K562 (cell line): Measurements from ENCODE around the gene KCNJ4. TPM values are rescaled to one million over a fixed set of nuclear protein-coding genes. Genes with fewer than 3 reads are reported as not detected.
A peak's percentile ranks its signal among the peaks of the same experiment; 100 is the strongest.

Source experiments
- BCOR ChIP-seq: fragments of 450-650 bp; IDR thresholded peaks from 2 replicates; pipeline ENCODE4 v1.6.1; 2016
- BMI1 ChIP-seq: fragments of 150-350 bp; IDR thresholded peaks from 2 replicates; pipeline ENCODE4 v1.6.1; 2014; ENCODE audit warnings: low read length
- CBX8 ChIP-seq: fragments of 200-600 bp; sonication (generic); IDR thresholded peaks from 2 replicates; pipeline ENCODE4 v1.6.1; 2012; ENCODE audit warnings: borderline replicate concordance, mixed run types, low read depth, mild to moderate bottlenecking, moderate library complexity, mixed read lengths, low read length, control low read depth, inconsistent platforms; ENCODE audit not compliant: poor library complexity, severe bottlenecking; ENCODE audit errors: extremely low read depth
- CTBP1 ChIP-seq: fragments of 450-650 bp; IDR thresholded peaks from 2 replicates; pipeline ENCODE4 v1.6.1; 2016; ENCODE audit warnings: borderline replicate concordance
- ETS2 ChIP-seq: IDR thresholded peaks from 2 replicates; pipeline ENCODE4 v1.6.1; 2016; ENCODE audit warnings: borderline replicate concordance, missing genetic modification characterization, mild to moderate bottlenecking, moderate library complexity, missing compliant biosample characterization; ENCODE audit not compliant: poor library complexity, severe bottlenecking
- HEY1 ChIP-seq: fragments of 250-450 bp; sonication (Bioruptor Pico); IDR thresholded peaks from 2 replicates; pipeline ENCODE4 v1.5.0; 2020; ENCODE audit warnings: mild to moderate bottlenecking, moderate library complexity, borderline replicate concordance
- L3MBTL2 ChIP-seq: fragments of 450-650 bp; IDR thresholded peaks from 2 replicates; pipeline ENCODE4 v1.6.1; 2016; ENCODE audit warnings: mild to moderate bottlenecking, moderate library complexity
- NCOR1 ChIP-seq: fragments of 450-650 bp; IDR thresholded peaks from 2 replicates; pipeline ENCODE4 v1.6.1; 2016; ENCODE audit warnings: mild to moderate bottlenecking, moderate library complexity
- SMARCA4 ChIP-seq: fragments of 450-650 bp; IDR thresholded peaks from 2 replicates; pipeline ENCODE4 v1.6.1; 2016
- ZNF232 ChIP-seq: sonication (generic); formaldehyde crosslinking; IDR thresholded peaks from 2 replicates; pipeline ENCODE4 v1.8.0; 2022; ENCODE audit warnings: mild to moderate bottlenecking, missing genetic modification reagents
- ZNF354B ChIP-seq: fragments of 250-450 bp; sonication (Bioruptor Pico); IDR thresholded peaks from 2 replicates; pipeline ENCODE4 v1.4.0; 2020
- ZNF436 ChIP-seq: fragments of 250-450, 450-650 bp; sonication (Bioruptor Pico); formaldehyde crosslinking; IDR thresholded peaks from 2 replicates; pipeline ENCODE4 v1.7.0; 2020; ENCODE audit warnings: mild to moderate bottlenecking
- ZZZ3 ChIP-seq: fragments of 450-650 bp; IDR thresholded peaks from 2 replicates; pipeline ENCODE4 v1.6.1; 2016; ENCODE audit warnings: antibody characterized with exemption, mild to moderate bottlenecking, moderate library complexity
- polyA plus RNA-seq, 8 experiments: library from polyadenylated mRNA; depleted of rRNA in 4 of 8; stranded (reverse) in 5 of 8; unstranded in 3 of 8; fragments of >200 nt; fragmentation: Nextera tagmentation in 2 of 8; fragmentation: Illumina TruSeq in 1 of 8; extraction: Ambion mirVana in 2 of 8; extraction: Trizol in 1 of 8; gene quantifications; 2 replicates each; pipeline versions ENCODE4 v1.2.1 to v1.2.3, GENCODE V29; 2011 to 2014; ENCODE audit warnings: inconsistent platforms in 1 of 8, missing spikeins in 1 of 8
- total RNA-seq, 7 experiments: library from RNA; depleted of rRNA in 6 of 7; stranded (reverse); fragments of >200 nt in 6 of 7; fragmentation: Illumina TruSeq in 2 of 7; extraction: Trizol in 2 of 7; gene quantifications; 2 replicates each; pipeline versions ENCODE4 v1.2.1 to v1.2.3, GENCODE V29; 2011 to 2021; ENCODE audit warnings: low replicate concordance in 1 of 7
- TF ChIP-seq, protein P1 (sequence below): sonication (generic); formaldehyde crosslinking; IDR thresholded peaks from 2 replicates; pipeline ENCODE4 v1.8.1; 2023; ENCODE audit warnings: mild to moderate bottlenecking, missing genetic modification reagents
- TF ChIP-seq, protein P2 (sequence below): sonication (generic); formaldehyde crosslinking; IDR thresholded peaks from 2 replicates; pipeline ENCODE4 v1.8.1; 2022; ENCODE audit warnings: missing genetic modification reagents
- TF ChIP-seq, protein P3 (sequence below): fragments of 450-650 bp; IDR thresholded peaks from 2 replicates; pipeline ENCODE4 v1.6.1; 2016; ENCODE audit warnings: missing biosample characterization, missing genetic modification characterization
- TF ChIP-seq, protein P4 (sequence below), 3 experiments: IDR thresholded peaks in 2 of 3; conservative IDR thresholded peaks in 1 of 3; 2 replicates each; pipeline ENCODE4 v1.5.1; 2011 to 2012; ENCODE audit warnings: low read length in 3 of 3, mild to moderate bottlenecking in 3 of 3, control low read depth in 2 of 3, improper control_type of control experiment in 1 of 3, inconsistent platforms in 1 of 3, low read depth in 1 of 3, mixed read lengths in 1 of 3, moderate library complexity in 1 of 3; ENCODE audit not compliant: insufficient read depth in 2 of 3
- TF ChIP-seq, protein P5 (sequence below): fragments of 200-800 bp; sonication (Bioruptor generic); IDR thresholded peaks from 2 replicates; pipeline ENCODE4 v1.6.1; 2017; ENCODE audit warnings: missing genetic modification characterization, missing compliant biosample characterization
- TF ChIP-seq, protein P6 (sequence below): fragments of 250-450 bp; sonication (Bioruptor Pico); IDR thresholded peaks from 2 replicates; pipeline ENCODE4 v1.9.0; 2021; ENCODE audit warnings: mild to moderate bottlenecking

KCNJ4 gene
- total and polyA plus RNA-seq, 9 of the 15 experiments (the other 6 are each of a cell fraction or from before 2014, with no cell fraction given) = 0.07 to 0.55 (median 0.09) TPM; not detected in 4

DNA sequence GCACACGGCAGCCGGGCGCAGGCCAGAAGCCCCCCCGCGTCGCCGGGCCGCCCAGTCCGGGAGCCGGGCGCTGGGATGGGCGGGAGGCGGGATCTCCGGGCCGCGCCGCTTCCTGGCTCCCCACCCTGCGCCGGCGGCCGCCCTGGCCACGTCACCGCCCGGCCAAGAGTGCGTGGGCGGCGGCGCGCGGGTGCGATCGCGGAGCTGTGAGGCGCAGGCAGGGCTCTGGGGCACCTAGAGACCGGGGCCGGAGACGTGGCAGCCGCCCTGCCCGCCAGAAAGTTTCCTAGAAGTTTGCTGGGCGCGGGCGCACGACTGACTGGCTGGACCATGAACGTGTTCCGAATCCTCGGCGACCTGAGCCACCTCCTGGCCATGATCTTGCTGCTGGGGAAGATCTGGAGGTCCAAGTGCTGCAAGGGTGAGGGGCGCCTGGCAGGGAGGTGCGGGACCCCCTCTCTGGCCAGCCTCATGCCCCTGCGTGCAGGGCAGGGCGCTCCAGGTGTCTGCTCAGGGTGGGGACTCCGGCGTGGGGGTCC is 13.0 kb upstream of the KCNJ4 start, which contains the start of gene KDELR3 (continued):
- TF ChIP-seq L3MBTL2 (peak; percentile 88), CBX8 (no peak), NCOR1 (no peak), ZZZ3 (no peak), ZNF232 (no peak), ETS2 (tag) (no peak), BMI1 (no peak), ZNF354B (CRISPR knock-in tag) (no peak), CTBP1 (peak; percentile 16; the same call in 1 of the 2 replicates), HEY1 (CRISPR knock-in tag) (no peak), ZNF436 (CRISPR knock-in tag) (no peak), SMARCA4 (no peak), BCOR (no peak)
- TF ChIP-seq, protein P1, sequence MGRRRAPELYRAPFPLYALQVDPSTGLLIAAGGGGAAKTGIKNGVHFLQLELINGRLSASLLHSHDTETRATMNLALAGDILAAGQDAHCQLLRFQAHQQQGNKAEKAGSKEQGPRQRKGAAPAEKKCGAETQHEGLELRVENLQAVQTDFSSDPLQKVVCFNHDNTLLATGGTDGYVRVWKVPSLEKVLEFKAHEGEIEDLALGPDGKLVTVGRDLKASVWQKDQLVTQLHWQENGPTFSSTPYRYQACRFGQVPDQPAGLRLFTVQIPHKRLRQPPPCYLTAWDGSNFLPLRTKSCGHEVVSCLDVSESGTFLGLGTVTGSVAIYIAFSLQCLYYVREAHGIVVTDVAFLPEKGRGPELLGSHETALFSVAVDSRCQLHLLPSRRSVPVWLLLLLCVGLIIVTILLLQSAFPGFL (CRISPR knock-in tag) = no peak
- TF ChIP-seq, protein P2, sequence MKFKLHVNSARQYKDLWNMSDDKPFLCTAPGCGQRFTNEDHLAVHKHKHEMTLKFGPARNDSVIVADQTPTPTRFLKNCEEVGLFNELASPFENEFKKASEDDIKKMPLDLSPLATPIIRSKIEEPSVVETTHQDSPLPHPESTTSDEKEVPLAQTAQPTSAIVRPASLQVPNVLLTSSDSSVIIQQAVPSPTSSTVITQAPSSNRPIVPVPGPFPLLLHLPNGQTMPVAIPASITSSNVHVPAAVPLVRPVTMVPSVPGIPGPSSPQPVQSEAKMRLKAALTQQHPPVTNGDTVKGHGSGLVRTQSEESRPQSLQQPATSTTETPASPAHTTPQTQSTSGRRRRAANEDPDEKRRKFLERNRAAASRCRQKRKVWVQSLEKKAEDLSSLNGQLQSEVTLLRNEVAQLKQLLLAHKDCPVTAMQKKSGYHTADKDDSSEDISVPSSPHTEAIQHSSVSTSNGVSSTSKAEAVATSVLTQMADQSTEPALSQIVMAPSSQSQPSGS (CRISPR knock-in tag) = no peak
- TF ChIP-seq, protein P3, sequence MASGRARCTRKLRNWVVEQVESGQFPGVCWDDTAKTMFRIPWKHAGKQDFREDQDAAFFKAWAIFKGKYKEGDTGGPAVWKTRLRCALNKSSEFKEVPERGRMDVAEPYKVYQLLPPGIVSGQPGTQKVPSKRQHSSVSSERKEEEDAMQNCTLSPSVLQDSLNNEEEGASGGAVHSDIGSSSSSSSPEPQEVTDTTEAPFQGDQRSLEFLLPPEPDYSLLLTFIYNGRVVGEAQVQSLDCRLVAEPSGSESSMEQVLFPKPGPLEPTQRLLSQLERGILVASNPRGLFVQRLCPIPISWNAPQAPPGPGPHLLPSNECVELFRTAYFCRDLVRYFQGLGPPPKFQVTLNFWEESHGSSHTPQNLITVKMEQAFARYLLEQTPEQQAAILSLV (tag) = no peak
- TF ChIP-seq, protein P4, sequence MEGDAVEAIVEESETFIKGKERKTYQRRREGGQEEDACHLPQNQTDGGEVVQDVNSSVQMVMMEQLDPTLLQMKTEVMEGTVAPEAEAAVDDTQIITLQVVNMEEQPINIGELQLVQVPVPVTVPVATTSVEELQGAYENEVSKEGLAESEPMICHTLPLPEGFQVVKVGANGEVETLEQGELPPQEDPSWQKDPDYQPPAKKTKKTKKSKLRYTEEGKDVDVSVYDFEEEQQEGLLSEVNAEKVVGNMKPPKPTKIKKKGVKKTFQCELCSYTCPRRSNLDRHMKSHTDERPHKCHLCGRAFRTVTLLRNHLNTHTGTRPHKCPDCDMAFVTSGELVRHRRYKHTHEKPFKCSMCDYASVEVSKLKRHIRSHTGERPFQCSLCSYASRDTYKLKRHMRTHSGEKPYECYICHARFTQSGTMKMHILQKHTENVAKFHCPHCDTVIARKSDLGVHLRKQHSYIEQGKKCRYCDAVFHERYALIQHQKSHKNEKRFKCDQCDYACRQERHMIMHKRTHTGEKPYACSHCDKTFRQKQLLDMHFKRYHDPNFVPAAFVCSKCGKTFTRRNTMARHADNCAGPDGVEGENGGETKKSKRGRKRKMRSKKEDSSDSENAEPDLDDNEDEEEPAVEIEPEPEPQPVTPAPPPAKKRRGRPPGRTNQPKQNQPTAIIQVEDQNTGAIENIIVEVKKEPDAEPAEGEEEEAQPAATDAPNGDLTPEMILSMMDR (IDR thresholded peaks at IDR 0.05 in 2 of 3, conservative IDR thresholded peaks at IDR 0.05 in 1 of 3; ENCODE audit: insufficient read depth in 2 of 3, low read depth in 1 of 3, low read length in 3 of 3) = no peak
- TF ChIP-seq, protein P5, sequence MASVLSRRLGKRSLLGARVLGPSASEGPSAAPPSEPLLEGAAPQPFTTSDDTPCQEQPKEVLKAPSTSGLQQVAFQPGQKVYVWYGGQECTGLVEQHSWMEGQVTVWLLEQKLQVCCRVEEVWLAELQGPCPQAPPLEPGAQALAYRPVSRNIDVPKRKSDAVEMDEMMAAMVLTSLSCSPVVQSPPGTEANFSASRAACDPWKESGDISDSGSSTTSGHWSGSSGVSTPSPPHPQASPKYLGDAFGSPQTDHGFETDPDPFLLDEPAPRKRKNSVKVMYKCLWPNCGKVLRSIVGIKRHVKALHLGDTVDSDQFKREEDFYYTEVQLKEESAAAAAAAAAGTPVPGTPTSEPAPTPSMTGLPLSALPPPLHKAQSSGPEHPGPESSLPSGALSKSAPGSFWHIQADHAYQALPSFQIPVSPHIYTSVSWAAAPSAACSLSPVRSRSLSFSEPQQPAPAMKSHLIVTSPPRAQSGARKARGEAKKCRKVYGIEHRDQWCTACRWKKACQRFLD = 0 out of 2 replicates have a peak, but pooled peaks have one; percentile 34
- TF ChIP-seq, protein P6, sequence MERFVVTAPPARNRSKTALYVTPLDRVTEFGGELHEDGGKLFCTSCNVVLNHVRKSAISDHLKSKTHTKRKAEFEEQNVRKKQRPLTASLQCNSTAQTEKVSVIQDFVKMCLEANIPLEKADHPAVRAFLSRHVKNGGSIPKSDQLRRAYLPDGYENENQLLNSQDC (CRISPR knock-in tag) = no peak
